GM03348 (cell line): ENCODE data around the gene SCAPER.
"Not testable (repeated sequence)": the region's sequence is repeated elsewhere in the genome, so short reads cannot be mapped to it uniquely, and the experiment has no call there.

Experiments used
- DNase-seq: peaks from one replicate; pipeline ENCODE4 v3.0.0; 2012; ENCODE audit warnings: low spot score

Gene SCAPER

DNA sequence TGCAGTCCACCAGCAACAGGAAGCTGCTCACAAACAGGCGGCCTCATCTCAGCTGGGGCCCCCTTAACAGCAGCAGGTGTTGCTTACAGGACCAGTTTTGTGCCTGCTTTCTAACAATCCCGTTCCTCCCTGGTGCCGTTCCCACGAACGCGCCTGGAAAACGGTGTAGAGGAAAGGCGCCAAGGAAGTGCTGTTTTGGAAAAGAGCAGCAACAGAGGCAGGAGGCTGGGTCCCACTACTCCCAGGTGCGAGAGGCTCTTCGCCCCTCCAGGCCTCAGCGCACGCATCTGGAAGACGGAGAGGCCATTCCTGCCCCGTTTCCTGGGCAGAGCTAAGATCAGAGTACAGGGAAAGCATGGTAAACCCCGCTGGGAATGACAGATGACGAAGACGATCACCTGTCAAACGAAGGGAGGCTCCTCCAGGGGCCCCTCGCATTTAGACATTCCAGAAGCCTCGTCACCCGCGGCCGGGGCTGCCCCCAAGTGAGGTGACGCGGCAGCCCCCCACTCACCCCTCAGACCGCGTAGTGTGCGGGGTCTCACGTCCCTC is 603 bp downstream of the SCAPER start:
- peak; percentile 41 for DNase-seq

- DNase-seq = peak; percentile 12
Measured at GRCh38 chr15:76903251-76903681, 1.9 kb downstream of the SCAPER start.

GRCh38 chr15:76901965-76902364 is 3.2 kb downstream of the SCAPER start:
- no peak for DNase-seq

- DNase-seq = not testable (repeated sequence)
Measured at GRCh38 chr15:76899931-76900310, 5.2 kb downstream of the SCAPER start.

- DNase-seq = not testable (repeated sequence)
Measured at GRCh38 chr15:76899176-76899930, 5.8 kb downstream of the SCAPER start.

GRCh38 chr15:76898102-76898501 is 7.0 kb downstream of the SCAPER start:
- no peak for DNase-seq

GRCh38 chr15:76894174-76894573 is 11.0 kb downstream of the SCAPER start:
- DNase-seq = no peak

- DNase-seq = not testable (repeated sequence)
Measured at GRCh38 chr15:76892836-76893235, 12.3 kb downstream of the SCAPER start.

DNA sequence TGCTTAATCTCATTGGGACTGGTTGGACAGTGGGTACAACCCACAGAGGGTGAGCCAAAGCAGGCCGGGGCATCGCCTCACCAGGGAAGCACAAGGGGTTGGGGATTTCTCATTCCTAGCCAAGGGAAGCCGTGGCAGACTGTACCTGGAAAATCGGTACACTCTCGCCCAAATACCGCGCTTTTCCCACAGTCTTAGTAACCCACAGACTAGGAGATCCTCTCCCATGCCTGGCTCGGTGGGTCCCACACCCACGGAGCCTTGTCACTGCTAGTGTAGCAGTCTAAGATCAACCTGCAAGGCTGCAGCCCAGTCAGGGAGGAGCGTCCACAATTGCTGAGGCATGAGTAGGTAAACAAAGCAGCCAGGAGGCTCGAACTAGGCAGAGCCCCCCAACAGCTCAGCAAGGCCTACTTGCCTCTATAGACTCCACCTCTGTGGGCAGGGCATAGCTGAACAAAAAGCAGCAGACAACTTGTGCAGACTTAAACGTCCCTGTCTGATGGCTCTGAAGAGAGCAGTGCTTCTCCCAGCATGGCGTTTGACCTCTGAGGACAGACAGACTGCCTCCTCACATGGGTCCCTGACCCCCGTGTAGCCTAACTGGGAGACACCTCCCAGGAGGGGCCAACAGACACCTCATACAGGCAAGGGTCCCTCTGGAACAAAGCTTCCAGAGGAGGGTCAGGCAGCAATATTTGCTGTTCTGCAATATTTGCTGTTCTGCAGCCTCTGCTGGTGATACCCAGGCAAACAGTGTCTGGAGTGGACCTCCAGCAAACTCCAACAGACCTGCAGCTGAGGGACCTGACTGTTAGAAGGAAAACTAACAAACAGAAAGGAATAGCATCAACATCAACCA is 17.6 kb downstream of the SCAPER start:
- not testable (repeated sequence) for DNase-seq

- DNase-seq = no peak
Measured at GRCh38 chr15:76885212-76885611, 19.9 kb downstream of the SCAPER start.

DNA sequence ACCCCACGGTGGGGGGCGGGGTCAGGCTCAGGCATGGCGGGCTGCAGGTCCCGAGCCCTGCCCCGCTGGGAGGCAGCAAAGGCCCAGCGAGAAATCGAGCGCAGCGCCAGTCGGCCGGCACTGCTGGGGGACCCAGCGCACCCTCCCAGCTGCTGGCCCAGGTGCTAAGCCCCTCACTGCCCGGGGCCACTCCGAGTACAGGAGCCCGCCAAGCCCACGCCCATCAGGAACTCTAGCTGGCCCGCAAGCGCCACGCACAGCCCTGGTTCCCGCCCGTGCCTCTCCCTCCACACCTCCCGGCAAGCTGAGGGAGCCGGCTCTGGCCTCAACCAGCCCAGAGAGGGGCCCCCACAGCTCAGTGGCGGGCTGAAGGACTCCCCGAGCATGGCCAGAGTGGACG is 29.2 kb downstream of the SCAPER start:
- DNase-seq = no peak

DNA sequence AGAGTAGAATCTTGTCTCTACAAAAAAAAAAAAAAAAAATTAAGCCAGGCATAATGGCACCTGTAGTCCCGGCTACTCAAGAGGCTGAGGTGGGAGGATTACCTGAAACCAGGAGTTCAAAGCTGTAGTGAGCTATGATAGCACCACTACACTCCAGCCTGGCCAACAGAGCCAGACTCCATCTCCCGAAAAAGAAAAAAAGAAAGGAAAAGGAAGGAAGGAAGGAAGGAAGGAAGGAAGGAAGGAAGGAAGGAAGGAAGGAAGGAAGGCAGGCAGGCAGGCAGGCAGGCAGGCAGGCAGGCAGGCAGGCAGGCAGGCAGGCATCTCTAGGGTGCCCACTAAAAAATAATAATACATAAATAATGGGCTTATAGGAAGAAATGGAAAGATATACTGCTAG is 32.1 kb downstream of the SCAPER start:
- DNase-seq = not testable (repeated sequence)

- no peak for DNase-seq
Measured at GRCh38 chr15:76871930-76872329, 33.2 kb downstream of the SCAPER start.

- DNase-seq = no peak
Measured at GRCh38 chr15:76868740-76869139, 36.4 kb downstream of the SCAPER start.

GRCh38 chr15:76866716-76867321 is 38.3 kb downstream of the SCAPER start:
- peak; percentile 49 for DNase-seq

DNA sequence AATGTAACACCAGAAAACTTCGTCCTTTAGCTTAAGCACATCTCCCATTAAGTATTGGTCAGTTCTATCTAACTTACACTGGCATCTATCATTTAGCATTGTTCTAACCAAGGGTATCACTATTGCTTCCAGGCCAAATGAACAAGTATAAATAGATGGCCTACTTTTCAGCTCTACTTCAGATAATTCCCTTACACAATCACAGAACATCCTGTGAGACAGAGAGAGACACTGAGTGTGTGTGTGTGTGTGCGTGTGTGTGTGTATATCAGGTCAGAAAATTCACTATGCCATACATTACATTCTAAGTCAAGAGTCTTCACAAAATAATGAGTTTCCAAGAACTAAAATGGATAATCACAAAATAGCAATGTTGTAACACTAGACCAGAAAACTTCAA is 39.1 kb downstream of the SCAPER start:
- DNase-seq = no peak

GRCh38 chr15:76865548-76865991 is 39.6 kb downstream of the SCAPER start:
- DNase-seq = no peak

DNA sequence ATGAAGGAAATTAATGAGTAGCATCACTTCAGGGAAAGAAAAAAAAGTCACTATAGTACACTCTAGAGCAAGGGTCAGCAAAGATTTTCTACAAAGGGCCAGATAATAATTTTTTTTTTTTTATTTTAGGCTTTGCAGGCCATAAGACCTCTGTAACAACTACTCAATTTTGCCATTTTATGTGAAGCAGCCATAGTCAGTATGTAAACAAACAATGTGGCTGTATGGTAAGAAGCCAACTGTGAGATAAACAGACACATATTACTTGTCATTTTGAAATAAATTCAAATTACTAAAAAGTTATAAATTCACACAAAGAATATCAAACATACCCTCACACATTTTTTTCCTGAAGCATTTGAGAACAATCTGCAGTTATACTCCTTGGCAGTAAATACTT is 40.6 kb downstream of the SCAPER start:
- no peak for DNase-seq

DNA sequence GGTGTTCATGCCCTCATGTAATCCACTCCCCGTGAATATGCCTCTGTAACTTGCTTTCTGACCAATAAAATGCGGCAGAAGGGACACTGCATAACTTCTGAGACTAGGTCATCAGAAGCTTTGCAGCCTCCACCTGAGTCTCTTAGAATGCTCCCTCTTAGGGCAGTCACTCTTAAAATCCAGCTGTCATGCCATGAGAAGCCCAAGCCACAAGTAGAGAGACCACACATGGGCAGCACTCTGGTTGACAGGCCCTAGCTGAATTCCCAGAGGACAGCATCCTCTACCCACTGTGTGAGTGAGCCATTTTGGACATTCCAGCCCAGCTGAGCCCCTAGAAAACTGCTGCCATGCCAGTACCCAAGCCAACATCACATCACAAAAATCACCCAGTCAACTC is 41.4 kb downstream of the SCAPER start:
- DNase-seq = no peak

- DNase-seq = no peak
Measured at GRCh38 chr15:76863123-76863522, 42.0 kb downstream of the SCAPER start.

- DNase-seq = no peak
Measured at GRCh38 chr15:76861815-76862397, 43.2 kb downstream of the SCAPER start.

GRCh38 chr15:76860201-76860600 is 44.9 kb downstream of the SCAPER start:
- no peak for DNase-seq
